ENCODE measurements around the gene TCEAL5.
A peak's percentile ranks its signal among the peaks of the same experiment; 100 is the strongest.

DNA sequence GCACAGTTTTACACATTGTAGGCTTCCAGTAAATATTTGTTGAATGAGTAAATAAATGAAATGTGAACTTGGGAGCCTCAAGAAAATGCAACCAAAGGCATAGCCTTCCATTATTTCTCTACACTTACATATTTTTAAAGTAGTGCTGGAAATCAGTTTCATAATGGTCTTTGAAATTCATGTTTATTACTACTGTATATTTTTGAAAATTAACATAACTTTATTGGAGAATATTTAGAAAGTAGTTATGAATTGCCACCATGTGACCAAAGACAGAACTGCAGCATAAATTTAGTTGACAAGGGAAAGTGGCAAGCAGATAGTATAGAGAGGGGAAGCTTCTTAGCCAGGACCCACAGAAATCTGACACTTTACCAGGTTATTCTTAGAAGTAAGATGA is 28.0 kb downstream of the TCEAL5 start:
- peak; percentile 14 to 44 for TF ChIP-seq CTCF (conservative IDR thresholded peaks at IDR 0.05 in 1 of 2, IDR thresholded peaks at IDR 0.05 in 1 of 2; ENCODE audit: low read depth in 1 of 2, low read length in 2 of 2)
- no peak for TF ChIP-seq EZH2 (IDR thresholded peaks at IDR 0.05; ENCODE audit: low read length, missing control alignments)

Measured in fibroblast of lung (primary cell).